HG03095 (cell line): ENCODE measurements around the gene PHETA1.
"Not testable (repeated sequence)": the region's sequence is repeated elsewhere in the genome, so short reads cannot be mapped to it uniquely, and the experiment has no call there.

ENCODE experiments used
- ATAC-seq: cut with Tn5 transposase; IDR thresholded peaks from one replicate; pipeline ENCODE4 v1.9.1; 2021; ENCODE audit warnings: moderate library complexity; ENCODE audit not compliant: unreplicated experiment

The PHETA1 gene

GRCh38 chr12:111352296-111352993 is 16.4 kb downstream of the PHETA1 start:
- no peak for ATAC-seq

- ATAC-seq: no peak
These were observed 17.9 kb downstream of the PHETA1 start for GRCh38 chr12:111351026-111351425.

GRCh38 chr12:111349748-111350520 is 19.0 kb downstream of the PHETA1 start:
- ATAC-seq: no peak

GRCh38 chr12:111349101-111349747 is 19.7 kb downstream of the PHETA1 start:
- no peak for ATAC-seq

- ATAC-seq: no peak
These were observed 20.8 kb downstream of the PHETA1 start for GRCh38 chr12:111347891-111348644.

- ATAC-seq: no peak
These were observed 24.5 kb downstream of the PHETA1 start for GRCh38 chr12:111344254-111344875.

GRCh38 chr12:111343181-111343580 is 25.7 kb downstream of the PHETA1 start:
- ATAC-seq: no peak

GRCh38 chr12:111342376-111342775 is 26.5 kb downstream of the PHETA1 start:
- no peak for ATAC-seq

- no peak for ATAC-seq
These were observed 27.3 kb downstream of the PHETA1 start for GRCh38 chr12:111341426-111342065.

GRCh38 chr12:111340680-111341079 is 28.2 kb downstream of the PHETA1 start:
- ATAC-seq: not testable (repeated sequence)

GRCh38 chr12:111340231-111340630 is 28.7 kb downstream of the PHETA1 start:
- ATAC-seq: no peak

GRCh38 chr12:111339321-111339938 is 29.5 kb downstream of the PHETA1 start:
- no peak for ATAC-seq

GRCh38 chr12:111338096-111338495 is 30.8 kb downstream of the PHETA1 start:
- no peak for ATAC-seq

GRCh38 chr12:111337371-111337770 is 31.5 kb downstream of the PHETA1 start:
- ATAC-seq: no peak

GRCh38 chr12:111336411-111336810 is 32.5 kb downstream of the PHETA1 start:
- not testable (repeated sequence) for ATAC-seq

- ATAC-seq: no peak
These were observed 33.1 kb downstream of the PHETA1 start for GRCh38 chr12:111335811-111336210.

GRCh38 chr12:111335301-111335700 is 33.6 kb downstream of the PHETA1 start:
- not testable (repeated sequence) for ATAC-seq

- no peak for ATAC-seq
These were observed 34.4 kb downstream of the PHETA1 start for GRCh38 chr12:111334393-111334915.
